DOHH2 (cell line): ENCODE results near the gene GPSM1.
A peak's percentile ranks its signal among the peaks of the same experiment; 100 is the strongest.

Experiments used
- EZH2phosphoT487 ChIP-seq: fragments of 200-600 bp; sonication (generic); IDR thresholded peaks from 2 replicates; pipeline ENCODE4 v1.6.1; 2017; ENCODE audit warnings: borderline replicate concordance, mild to moderate bottlenecking, antibody characterized with exemption, low read length, moderate library complexity, mixed read lengths
- TF ChIP-seq, protein P1 (sequence below): fragments of 200-600 bp; sonication (generic); IDR thresholded peaks from one replicate; pipeline ENCODE4 v1.5.1; 2014; ENCODE audit warnings: antibody characterized with exemption, mild to moderate bottlenecking, low read depth, low read length; ENCODE audit not compliant: poor library complexity, severe bottlenecking

DNA sequence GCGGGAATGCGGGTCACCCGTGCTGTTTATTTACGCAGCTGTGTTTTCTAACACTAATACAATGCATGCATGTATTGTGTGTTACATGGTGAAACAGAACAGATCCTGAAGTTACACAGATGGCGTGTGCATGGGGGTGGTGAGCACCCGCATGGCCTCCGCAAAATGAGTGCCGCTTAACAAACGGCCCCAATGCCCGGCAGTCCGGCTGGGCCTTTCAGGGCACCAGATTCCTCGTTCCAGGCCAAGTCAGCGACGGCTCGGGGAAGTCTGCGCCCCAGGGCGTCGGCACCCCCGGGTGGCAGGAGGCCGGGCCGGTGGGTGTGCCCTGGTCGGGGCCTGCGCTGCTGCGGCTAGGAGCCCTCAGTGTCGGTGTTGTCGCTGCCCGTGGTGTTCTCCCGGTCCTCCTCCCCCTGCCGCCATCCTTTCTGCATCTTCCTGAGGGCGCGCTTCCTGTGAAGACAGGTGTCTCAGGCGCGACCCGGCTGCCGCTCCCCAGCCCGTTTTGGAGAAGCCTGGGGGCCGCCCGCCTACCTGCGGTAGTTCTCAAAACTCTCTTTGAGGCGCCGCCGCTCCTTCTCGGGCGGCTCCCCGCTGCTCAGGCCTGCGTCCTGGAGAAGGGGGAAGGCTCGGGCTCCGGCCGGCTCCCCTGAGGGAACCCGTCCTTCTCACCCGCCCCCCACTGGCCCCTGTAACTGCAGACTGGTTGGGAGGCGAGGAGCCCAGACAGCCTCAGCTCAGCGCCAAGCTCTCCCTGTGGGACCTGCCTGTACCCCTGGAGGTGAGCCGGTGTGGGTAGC, 36.8 kb downstream of the GPSM1 start:
- TF ChIP-seq, protein P1, sequence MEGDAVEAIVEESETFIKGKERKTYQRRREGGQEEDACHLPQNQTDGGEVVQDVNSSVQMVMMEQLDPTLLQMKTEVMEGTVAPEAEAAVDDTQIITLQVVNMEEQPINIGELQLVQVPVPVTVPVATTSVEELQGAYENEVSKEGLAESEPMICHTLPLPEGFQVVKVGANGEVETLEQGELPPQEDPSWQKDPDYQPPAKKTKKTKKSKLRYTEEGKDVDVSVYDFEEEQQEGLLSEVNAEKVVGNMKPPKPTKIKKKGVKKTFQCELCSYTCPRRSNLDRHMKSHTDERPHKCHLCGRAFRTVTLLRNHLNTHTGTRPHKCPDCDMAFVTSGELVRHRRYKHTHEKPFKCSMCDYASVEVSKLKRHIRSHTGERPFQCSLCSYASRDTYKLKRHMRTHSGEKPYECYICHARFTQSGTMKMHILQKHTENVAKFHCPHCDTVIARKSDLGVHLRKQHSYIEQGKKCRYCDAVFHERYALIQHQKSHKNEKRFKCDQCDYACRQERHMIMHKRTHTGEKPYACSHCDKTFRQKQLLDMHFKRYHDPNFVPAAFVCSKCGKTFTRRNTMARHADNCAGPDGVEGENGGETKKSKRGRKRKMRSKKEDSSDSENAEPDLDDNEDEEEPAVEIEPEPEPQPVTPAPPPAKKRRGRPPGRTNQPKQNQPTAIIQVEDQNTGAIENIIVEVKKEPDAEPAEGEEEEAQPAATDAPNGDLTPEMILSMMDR = peak; percentile 33
- TF ChIP-seq EZH2phosphoT487 = no peak
